Chondrocyte (in vitro differentiated cells): ENCODE measurements around the gene INPP5A. TPM values are rescaled to one million over a fixed set of nuclear protein-coding genes. Genes with fewer than 3 reads are reported as not detected.
A peak's percentile ranks its signal among the peaks of the same experiment; 100 is the strongest.

Experiments
- DNase-seq: peaks from one replicate; pipeline ENCODE4 v3.0.0; 2021; ENCODE audit warnings: mixed read lengths, low spot score
- H3K27ac Mint-ChIP-seq: one replicate; pipeline ENCODE4 v1.8.0; 2021; ENCODE audit warnings: mild to moderate bottlenecking, moderate library complexity, mixed read lengths; ENCODE audit not compliant: unreplicated experiment
- H3K27me3 Mint-ChIP-seq: 2 replicates; pipeline ENCODE4 v1.8.0; 2021; ENCODE audit warnings: low read depth, mixed read lengths
- H3K36me3 Mint-ChIP-seq: 2 replicates; pipeline ENCODE4 v1.8.0; 2021; ENCODE audit warnings: low read depth, mixed read lengths
- H3K4me1 Mint-ChIP-seq: 2 replicates; pipeline ENCODE4 v1.8.0; 2021; ENCODE audit warnings: low read depth, mild to moderate bottlenecking, mixed read lengths
- H3K4me3 Mint-ChIP-seq: one replicate; pipeline ENCODE4 v1.8.0; 2021; ENCODE audit warnings: mild to moderate bottlenecking, moderate library complexity, mixed read lengths; ENCODE audit not compliant: unreplicated experiment
- H3K9me3 Mint-ChIP-seq: 2 replicates; pipeline ENCODE4 v1.8.0; 2021; ENCODE audit warnings: low read depth, mixed read lengths
- CTCF ChIP-seq: fragments of 200-600 bp; sonication (generic); IDR thresholded peaks from 2 replicates; pipeline ENCODE4 v1.5.0; 2021; ENCODE audit warnings: antibody characterized with exemption, mild to moderate bottlenecking, moderate library complexity
- total RNA-seq: library from RNA; stranded (reverse); gene quantifications from 3 replicates; pipeline ENCODE4 v1.2.1, GENCODE V29; 2021

The INPP5A gene
- total RNA-seq, 1 donor from 2014 or later, result 40.6 TPM

GRCh38 chr10:132637477-132638129 lies 100.0 kb downstream of the INPP5A start:
- no peaks in the 10 kb centered on the region for H3K36me3 Mint-ChIP-seq
- peaks cover 33% of the 10 kb centered on the region for H3K4me1 Mint-ChIP-seq
- no peaks in the 10 kb centered on the region for H3K27me3 Mint-ChIP-seq
- no peak for DNase-seq
- no peaks in the 10 kb centered on the region for H3K9me3 Mint-ChIP-seq
- no peak overlapping the region for H3K4me3 Mint-ChIP-seq
- TF ChIP-seq CTCF, result peak; percentile 94
- H3K27ac Mint-ChIP-seq, result peak overlapping the region; percentile 25

GRCh38 chr10:132638130-132638515 lies 100.5 kb downstream of the INPP5A start:
- Mint-ChIP-seq H3K4me1 (peaks cover 28% of the 10 kb centered on the region), H3K27me3 (no peaks in the 10 kb centered on the region), H3K4me3 (no peak overlapping the region), H3K36me3 (no peaks in the 10 kb centered on the region), H3K9me3 (no peaks in the 10 kb centered on the region), H3K27ac (no peak overlapping the region)
- TF ChIP-seq CTCF, result peak; percentile 60
- no peak for DNase-seq

DNA sequence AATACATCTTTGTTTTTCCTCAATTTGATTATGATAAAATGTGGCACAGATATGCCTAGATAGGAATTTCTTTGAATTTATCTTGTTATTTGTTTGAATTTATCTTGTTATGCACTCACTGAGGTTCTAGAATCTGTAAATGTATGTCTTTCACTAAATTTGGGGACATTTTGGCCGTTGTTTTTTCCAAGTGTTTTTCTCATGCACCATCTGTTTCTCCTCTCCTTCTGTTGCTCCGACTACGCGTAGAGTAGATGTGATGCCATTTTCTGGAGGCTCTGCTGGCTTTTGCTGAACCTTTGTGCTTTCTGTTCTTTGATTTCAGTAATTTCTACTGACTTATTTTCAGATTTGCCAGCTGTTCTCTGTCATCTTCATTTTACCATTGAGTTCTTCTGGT lies 101.9 kb downstream of the INPP5A start:
- Mint-ChIP-seq H3K4me1 (peaks cover 15% of the 10 kb centered on the region), H3K9me3 (no peaks in the 10 kb centered on the region), H3K4me3 (no peak overlapping the region), H3K36me3 (no peaks in the 10 kb centered on the region), H3K27ac (no peak overlapping the region), H3K27me3 (no peaks in the 10 kb centered on the region)
- DNase-seq, result no peak
- no peak for TF ChIP-seq CTCF

DNA sequence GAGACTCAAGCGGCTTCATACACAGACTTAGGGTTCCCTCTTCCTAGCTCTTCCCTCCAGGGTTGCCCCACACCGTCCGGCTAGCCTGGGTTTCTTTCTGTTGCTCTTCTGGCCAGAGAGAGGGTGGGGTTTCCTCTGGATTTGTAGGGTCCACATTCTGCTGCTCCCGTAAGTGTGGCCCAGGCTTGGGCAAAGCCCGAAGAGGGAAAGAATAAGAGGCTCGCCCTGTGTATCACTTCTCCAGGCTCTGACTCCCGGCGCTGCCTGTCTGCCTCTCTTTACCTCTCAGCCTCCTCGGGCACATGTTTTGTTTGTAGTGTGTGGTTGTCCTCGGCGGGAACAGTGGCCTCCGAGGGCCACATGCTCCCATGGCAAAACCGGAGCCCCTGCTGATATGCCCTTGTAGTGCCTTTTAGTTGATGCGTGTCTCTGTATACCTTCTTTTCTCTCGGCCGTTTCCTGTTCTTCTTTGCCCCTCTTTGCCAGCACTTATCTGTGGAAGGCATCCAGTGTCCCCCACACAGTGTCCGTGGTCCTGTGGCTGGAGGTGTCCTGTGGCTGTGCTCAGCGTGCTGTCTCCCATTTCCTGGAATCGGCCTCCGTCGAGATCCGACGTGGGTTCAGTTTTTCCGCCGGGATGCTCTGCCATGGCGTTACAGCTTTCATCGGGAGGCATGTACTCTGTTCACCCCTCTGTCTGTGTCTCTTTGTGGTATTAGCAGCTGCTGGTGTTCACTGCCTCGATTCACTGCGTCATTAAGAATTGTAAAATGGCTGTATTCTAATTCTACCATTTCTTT lies 102.9 kb downstream of the INPP5A start:
- H3K9me3 Mint-ChIP-seq, result no peaks in the 10 kb centered on the region
- no peaks in the 10 kb centered on the region for H3K27me3 Mint-ChIP-seq
- no peaks in the 10 kb centered on the region for H3K36me3 Mint-ChIP-seq
- H3K4me3 Mint-ChIP-seq, result no peak overlapping the region
- H3K4me1 Mint-ChIP-seq, result peaks cover 10% of the 10 kb centered on the region
- no peak overlapping the region for H3K27ac Mint-ChIP-seq
- no peak for TF ChIP-seq CTCF
- DNase-seq, result no peak

GRCh38 chr10:132641401-132641800 lies 103.8 kb downstream of the INPP5A start:
- no peak for DNase-seq
- H3K36me3 Mint-ChIP-seq, result no peaks in the 10 kb centered on the region
- no peaks in the 10 kb centered on the region for H3K27me3 Mint-ChIP-seq
- H3K4me1 Mint-ChIP-seq, result peaks cover 10% of the 10 kb centered on the region
- no peak overlapping the region for H3K4me3 Mint-ChIP-seq
- no peak overlapping the region for H3K27ac Mint-ChIP-seq
- no peaks in the 10 kb centered on the region for H3K9me3 Mint-ChIP-seq
- TF ChIP-seq CTCF, result no peak
